Adrenal gland (tissue), 5 donors: ENCODE results near the gene BRAP.

Source experiments
- CTCF ChIP-seq, 6 experiments: fragments of 450-650 bp in 4 of 6; fragments of 200-600 bp in 2 of 6; sonication (generic) in 1 of 6; IDR thresholded peaks; 1 replicate in 5 of 6; 2 replicates in 1 of 6; pipeline versions ENCODE4 v1.5.1 to v1.8.0; 2016 to 2021; ENCODE audit warnings: antibody characterized with exemption in 6 of 6, mild to moderate bottlenecking in 2 of 6, moderate library complexity in 1 of 6
- POLR2A ChIP-seq, 2 donors: fragments of 450-650 bp; IDR thresholded peaks; one replicate each; pipeline ENCODE4 v1.6.1; 2017; ENCODE audit warnings: antibody characterized with exemption in 2 of 2, mild to moderate bottlenecking in 2 of 2, moderate library complexity in 1 of 2
- donor health status: DM: no; HTN: no; CAD: no.

- TF ChIP-seq CTCF (IDR thresholded peaks at IDR 0.05), result no peak
- TF ChIP-seq POLR2A (IDR thresholded peaks at IDR 0.05), result peak; percentile 38 to 74
These were observed 88.5 kb downstream of the BRAP start for GRCh38 chr12:111596985-111597830.
